ENCODE data around the gene LRRC61. TPM values are rescaled to one million over a fixed set of nuclear protein-coding genes. Genes with fewer than 3 reads are reported as not detected.

Gene LRRC61
- total and polyA plus RNA-seq, 3 donors from 2014 or later, result 16.7 to 35.4 (median 18.4) TPM

DNA sequence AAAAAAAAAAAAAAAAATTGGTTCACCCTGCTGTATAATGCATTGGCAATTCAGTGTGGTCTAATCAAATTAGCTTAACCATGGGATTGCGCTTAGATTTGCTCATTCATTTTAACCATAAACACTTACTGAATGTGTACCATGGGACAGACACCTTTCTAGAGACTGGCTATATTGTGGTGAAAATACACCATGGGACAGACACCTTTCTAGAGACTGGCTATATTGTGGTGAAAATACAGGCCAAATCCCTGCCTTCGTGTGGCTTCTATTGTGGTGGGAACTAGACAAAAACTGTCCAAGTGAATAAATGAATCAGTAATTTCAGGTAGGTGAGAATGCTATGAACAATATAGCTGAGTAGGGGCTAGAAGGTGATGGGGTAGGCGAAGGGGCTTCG is 35.3 kb downstream of the LRRC61 start:
- H3K4me1 ChIP-seq, result no peaks in the 10 kb centered on the region
- no peak for DNase-seq
- no peaks in the 10 kb centered on the region for H3K36me3 ChIP-seq (ENCODE audit: low read depth, missing control alignments)
- intact Hi-C loops (cut with DNase I; ENCODE audit: low total_unique reads), result no loop called here
- no peaks in the 10 kb centered on the region for H3K27me3 ChIP-seq
- no peak for TF ChIP-seq CTCF (IDR thresholded peaks at IDR 0.05)
- no peak for TF ChIP-seq POLR2A (IDR thresholded peaks at IDR 0.05)
- no peak overlapping the region for H3K27ac ChIP-seq
- no peak overlapping the region for H3K4me3 ChIP-seq
- WGBS, 2 donors, result 90 to 95% methylated on average over 4 of the region's 4 CpGs
- H3K9me3 ChIP-seq, result no peaks in the 10 kb centered on the region

- 87 to 92% methylated on average over 4 of the region's 4 CpGs for WGBS, 2 donors
Observed at GRCh38 chr7:150358988-150359621, 36.0 kb downstream of the LRRC61 start.

GRCh38 chr7:150359622-150360362 is 36.6 kb downstream of the LRRC61 start:
- WGBS, 2 donors, result 89 to 90% methylated on average over 2 of the region's 2 CpGs
- TF ChIP-seq POLR2A (IDR thresholded peaks at IDR 0.05) (no peak), CTCF (IDR thresholded peaks at IDR 0.05) (no peak)
- no peak for DNase-seq
- H3K9me3 ChIP-seq, result no peaks in the 10 kb centered on the region
- no peaks in the 10 kb centered on the region for H3K36me3 ChIP-seq (ENCODE audit: low read depth, missing control alignments)
- no peak overlapping the region for H3K27ac ChIP-seq
- H3K27me3 ChIP-seq, result no peaks in the 10 kb centered on the region
- intact Hi-C loops (cut with DNase I; ENCODE audit: low total_unique reads), result no loop called here
- no peaks in the 10 kb centered on the region for H3K4me1 ChIP-seq
- no peak overlapping the region for H3K4me3 ChIP-seq

More at GRCh38 chr7:150358988-150359621, 36.0 kb downstream of the LRRC61 start:
- no peak overlapping the region for H3K27ac ChIP-seq
- no peaks in the 10 kb centered on the region for H3K36me3 ChIP-seq (ENCODE audit: low read depth, missing control alignments)
- DNase-seq, result no peak
- TF ChIP-seq POLR2A (IDR thresholded peaks at IDR 0.05), result no peak
- no peak for TF ChIP-seq CTCF (IDR thresholded peaks at IDR 0.05)
- no peak overlapping the region for H3K4me3 ChIP-seq
- H3K4me1 ChIP-seq, result no peaks in the 10 kb centered on the region
- H3K9me3 ChIP-seq, result no peaks in the 10 kb centered on the region
- H3K27me3 ChIP-seq, result no peaks in the 10 kb centered on the region
- intact Hi-C loops (cut with DNase I; ENCODE audit: low total_unique reads), result no loop called here

DNA sequence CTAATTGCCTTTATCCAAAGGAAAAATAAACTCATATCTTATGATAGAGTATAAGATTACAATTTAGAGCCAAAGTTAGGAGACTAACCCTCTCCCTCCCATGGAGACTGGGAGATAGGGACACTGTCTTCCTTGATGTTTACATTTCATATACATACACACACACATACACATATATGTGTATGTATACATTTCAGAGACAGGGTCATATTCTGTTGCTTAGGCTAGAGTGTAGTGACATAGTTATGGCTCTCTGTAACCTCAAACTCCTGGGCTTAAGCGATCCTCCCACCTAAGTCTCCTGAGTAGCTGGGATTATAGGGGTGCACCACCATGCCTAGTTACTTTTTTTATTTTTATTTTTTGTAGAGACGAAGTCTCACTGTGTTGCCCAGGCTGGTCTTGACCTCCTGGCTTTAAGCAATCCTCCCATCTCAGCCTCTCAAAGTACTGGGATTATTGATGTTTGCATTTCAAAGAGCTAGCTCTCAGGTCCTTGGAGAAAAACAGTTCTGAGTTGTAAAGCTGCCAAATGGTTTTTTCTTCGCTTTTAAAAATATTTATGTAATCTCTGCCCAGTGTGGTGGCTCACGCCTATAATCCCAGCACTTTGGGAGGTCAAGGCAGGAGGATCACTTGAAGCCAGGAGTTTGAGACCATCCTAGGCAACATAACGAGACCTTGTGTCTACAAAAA is 37.4 kb downstream of the LRRC61 start:
- Histone ChIP-seq H3K27me3 (no peaks in the 10 kb centered on the region), H3K4me3 (no peak overlapping the region), H3K9me3 (no peaks in the 10 kb centered on the region), H3K27ac (no peak overlapping the region), H3K4me1 (no peaks in the 10 kb centered on the region), H3K36me3 (ENCODE audit: low read depth, missing control alignments) (no peaks in the 10 kb centered on the region)
- 63 to 74% methylated on average over 5 of the region's 5 CpGs for WGBS, 2 donors
- intact Hi-C loops (cut with DNase I; ENCODE audit: low total_unique reads), result no loop called here
- no peak for TF ChIP-seq CTCF (IDR thresholded peaks at IDR 0.05)
- TF ChIP-seq POLR2A (IDR thresholded peaks at IDR 0.05), result no peak
- no peak for DNase-seq
